Upper lobe of left lung (tissue), 6 donors: ENCODE measurements around the gene UIMC1. TPM values are rescaled to one million over a fixed set of nuclear protein-coding genes. Genes with fewer than 3 reads are reported as not detected.

Experiments used
- ATAC-seq, 2 donors: fragments of 200-7000 bp; cut with Tn5 transposase; one replicate each; pipeline ENCODE4 v1.9.1; 2022; ENCODE audit warnings: mild to moderate bottlenecking in 2 of 2, moderate library complexity in 2 of 2; ENCODE audit not compliant: low FRiP score in 2 of 2
- DNase-seq, 2 donors: peaks; one replicate each; pipeline ENCODE4 v3.0.0-alpha.2; 2019 to 2020
- H3K27ac ChIP-seq, 4 donors: fragments of 200-600 bp; sonication (generic); one replicate each; pipeline ENCODE4 v1.5.1; 2016 to 2019
- H3K27me3 ChIP-seq, 4 donors: fragments of 200-600 bp; sonication (generic); one replicate each; pipeline ENCODE4 v1.5.1; 2017 to 2019
- H3K36me3 ChIP-seq, 4 donors: fragments of 200-600 bp; sonication (generic); one replicate each; pipeline ENCODE4 v1.5.1; 2016 to 2019
- H3K4me1 ChIP-seq, 4 donors: fragments of 200-600 bp; sonication (generic); one replicate each; pipeline ENCODE4 v1.5.1; 2018 to 2019
- H3K4me3 ChIP-seq, 4 donors: fragments of 200-600 bp; sonication (generic); one replicate each; pipeline ENCODE4 v1.5.1; 2017 to 2019; ENCODE audit warnings: mild to moderate bottlenecking in 2 of 4, moderate library complexity in 1 of 4
- H3K9me3 ChIP-seq, 4 donors: fragments of 200-600 bp; sonication (generic); one replicate each; pipeline ENCODE4 v1.5.1; 2018 to 2019
- CTCF ChIP-seq, 6 experiments: fragments of 450-650 bp in 4 of 6; fragments of 200-600 bp in 2 of 6; sonication (generic) in 2 of 6; IDR thresholded peaks; one replicate each; pipeline ENCODE4 v1.5.1; 2016 to 2019; ENCODE audit warnings: antibody characterized with exemption in 6 of 6
- EP300 ChIP-seq, 4 donors: sonication (generic); formaldehyde crosslinking; IDR thresholded peaks; one replicate each; pipeline ENCODE4 v1.5.1; 2017; ENCODE audit warnings: antibody characterized with exemption in 4 of 4, control low read depth in 2 of 4
- POLR2A ChIP-seq, 4 donors: fragments of 450-650 bp; IDR thresholded peaks; one replicate each; pipeline ENCODE4 v1.5.1; 2016 to 2017; ENCODE audit warnings: antibody characterized with exemption in 4 of 4, mild to moderate bottlenecking in 2 of 4
- POLR2AphosphoS5 ChIP-seq, 2 donors: sonication (generic); formaldehyde crosslinking; IDR thresholded peaks; one replicate each; pipeline ENCODE4 v1.5.1; 2017; ENCODE audit warnings: antibody characterized with exemption in 2 of 2
- WGBS, 2 donors: methylation state at CpG; one replicate each; pipeline ENCODE4 v1.1.5; 2017 to 2018; 5-methylcytosine and 5-hydroxymethylcytosine counted together
- total RNA-seq, 6 donors: library from RNA; depleted of rRNA in 4 of 6; stranded (reverse); fragments of >200 nt in 4 of 6; gene quantifications; one replicate each; pipeline versions ENCODE4 v1.1.0 to v1.2.1, GENCODE V29; 2016 to 2021
- donor health status: DM: no; HTN: no; CAD: no; lungs with moderate emphysema.
- donor health status: DM: no; HTN: yes; CAD: no; lungs with severe emphysema.

Gene UIMC1
- total RNA-seq, 6 donors from 2014 or later, result 26.7 to 87.0 (median 37.9) TPM

DNA sequence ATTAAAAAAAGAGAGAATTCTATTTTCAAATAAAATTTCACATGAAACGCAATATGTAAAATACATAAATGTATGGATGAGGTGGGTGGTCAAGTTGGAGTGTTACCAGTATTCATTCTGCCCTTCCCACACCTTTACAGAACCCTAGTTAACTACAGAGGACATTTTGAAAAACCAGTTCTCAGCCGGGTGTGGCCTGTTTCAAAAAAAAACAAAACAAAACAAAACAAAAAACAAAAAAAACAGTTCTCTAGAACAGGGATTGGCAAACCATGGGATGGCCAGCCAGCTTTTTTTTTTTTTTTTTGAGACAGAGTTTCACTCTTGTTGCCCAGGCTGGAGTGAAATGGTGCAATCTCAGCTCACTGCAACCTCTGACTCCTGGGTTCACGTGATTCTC, 79.0 kb downstream of the UIMC1 start:
- H3K4me1 ChIP-seq, result no peaks in the 10 kb centered on the region
- H3K36me3 ChIP-seq, result peaks cover 0 to 37% (median 11%) of the 10 kb centered on the region in 4 donors
- no peak overlapping the region for H3K4me3 ChIP-seq
- DNase-seq (no peak), ATAC-seq (no peak)
- no peak for TF ChIP-seq POLR2AphosphoS5 (IDR thresholded peaks at IDR 0.05)
- no peak for TF ChIP-seq POLR2A (IDR thresholded peaks at IDR 0.05)
- TF ChIP-seq CTCF (IDR thresholded peaks at IDR 0.05), result no peak
- TF ChIP-seq EP300 (IDR thresholded peaks at IDR 0.05), result no peak
- H3K27me3 ChIP-seq, result no peaks in the 10 kb centered on the region
- H3K9me3 ChIP-seq, result no peaks in the 10 kb centered on the region
- no peak overlapping the region for H3K27ac ChIP-seq
- 88 to 91% methylated on average over 3 of the region's 3 CpGs for WGBS, 2 donors

DNA sequence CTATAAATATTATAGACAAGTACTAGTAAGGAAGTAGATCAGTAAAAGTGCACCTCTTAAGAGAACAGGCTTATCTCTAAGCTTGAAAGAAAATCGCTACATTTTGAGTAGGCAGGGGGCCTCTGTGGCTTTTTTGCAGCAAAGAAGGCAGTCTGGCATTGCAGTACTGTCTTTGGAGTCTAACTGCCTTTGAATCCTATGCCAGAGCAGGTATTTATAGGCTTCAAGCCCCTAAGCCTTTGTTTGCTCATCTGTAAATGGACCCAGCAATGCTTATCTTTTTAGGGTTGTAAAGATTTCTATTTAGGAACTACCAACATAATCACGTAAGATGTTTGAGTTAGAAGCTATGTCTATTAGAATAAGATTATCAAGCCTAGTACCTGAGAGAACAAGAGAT, 83.8 kb downstream of the UIMC1 start:
- Histone ChIP-seq H3K36me3 (peaks cover 0 to 16% (median 0%) of the 10 kb centered on the region in 4 donors), H3K4me1 (no peaks in the 10 kb centered on the region), H3K27me3 (no peaks in the 10 kb centered on the region), H3K4me3 (no peak overlapping the region), H3K27ac (no peak overlapping the region), H3K9me3 (no peaks in the 10 kb centered on the region)
- DNase-seq (no peak), ATAC-seq (no peak)
- TF ChIP-seq EP300 (IDR thresholded peaks at IDR 0.05), result no peak
- TF ChIP-seq POLR2AphosphoS5 (IDR thresholded peaks at IDR 0.05), result no peak
- no peak for TF ChIP-seq POLR2A (IDR thresholded peaks at IDR 0.05)
- TF ChIP-seq CTCF (IDR thresholded peaks at IDR 0.05), result no peak
- WGBS, 2 donors, result 88 to 92% methylated on average over 2 of the region's 2 CpGs

GRCh38 chr5:176921714-176922113, 84.9 kb downstream of the UIMC1 start:
- no peaks in the 10 kb centered on the region for H3K9me3 ChIP-seq
- DNase-seq, result no peak
- no peaks in the 10 kb centered on the region for H3K27me3 ChIP-seq
- 64 to 70% methylated on average over 3 of the region's 3 CpGs for WGBS, 2 donors
- H3K36me3 ChIP-seq, result peaks cover 0 to 20% (median 2%) of the 10 kb centered on the region in 4 donors
- ATAC-seq, result no peak
- no peak overlapping the region for H3K4me3 ChIP-seq
- TF ChIP-seq POLR2AphosphoS5 (IDR thresholded peaks at IDR 0.05) (no peak), EP300 (IDR thresholded peaks at IDR 0.05) (no peak), CTCF (IDR thresholded peaks at IDR 0.05) (no peak), POLR2A (IDR thresholded peaks at IDR 0.05) (no peak)
- no peak overlapping the region for H3K27ac ChIP-seq
- H3K4me1 ChIP-seq, result peaks cover 0 to under 1% (median 0%) of the 10 kb centered on the region in 4 donors

GRCh38 chr5:176918613-176919012, 88.0 kb downstream of the UIMC1 start:
- 91 to 92% methylated on average over 6 of the region's 6 CpGs for WGBS, 2 donors
- Histone ChIP-seq H3K9me3 (no peaks in the 10 kb centered on the region), H3K4me3 (no peak overlapping the region), H3K27ac (no peak overlapping the region), H3K4me1 (peaks cover 0 to 3% (median 0%) of the 10 kb centered on the region in 4 donors), H3K27me3 (no peaks in the 10 kb centered on the region), H3K36me3 (peaks cover 0 to 15% (median 2%) of the 10 kb centered on the region in 4 donors)
- ATAC-seq (no peak), DNase-seq (no peak)
- TF ChIP-seq CTCF (IDR thresholded peaks at IDR 0.05) (no peak), EP300 (IDR thresholded peaks at IDR 0.05) (no peak), POLR2AphosphoS5 (IDR thresholded peaks at IDR 0.05) (no peak), POLR2A (IDR thresholded peaks at IDR 0.05) (no peak)

GRCh38 chr5:176916337-176916736, 90.2 kb downstream of the UIMC1 start:
- Histone ChIP-seq H3K9me3 (no peaks in the 10 kb centered on the region), H3K4me1 (peaks cover 0 to 3% (median 0%) of the 10 kb centered on the region in 4 donors), H3K27me3 (no peaks in the 10 kb centered on the region), H3K36me3 (peaks cover 0 to 15% (median 2%) of the 10 kb centered on the region in 4 donors), H3K4me3 (no peak overlapping the region), H3K27ac (no peak overlapping the region)
- DNase-seq (no peak), ATAC-seq (peak in 1 of 2 donors; percentile 26)
- TF ChIP-seq CTCF (IDR thresholded peaks at IDR 0.05), result no peak
